Esophagus squamous epithelium (tissue), 5 donors: ENCODE data around the gene EN2. TPM values are rescaled to one million over a fixed set of nuclear protein-coding genes. Genes with fewer than 3 reads are reported as not detected.
A peak's percentile ranks its signal among the peaks of the same experiment; 100 is the strongest.

ENCODE experiments used
- DNase-seq: peaks from one replicate; lab custom pipeline; 2025; lab: John Stamatoyannopoulos, UW
- H3K27ac ChIP-seq, 4 donors: fragments of 200-600 bp; sonication (generic); one replicate each; pipeline ENCODE4 v1.5.1; 2016 to 2019; ENCODE audit warnings: mild to moderate bottlenecking in 1 of 4
- H3K27me3 ChIP-seq, 4 donors: fragments of 200-600 bp; sonication (generic); 1 replicate in 3 of 4; 2 replicates in 1 of 4; pipeline versions ENCODE4 v1.5.1 to v1.6.0; 2017 to 2021; ENCODE audit warnings: antibody characterized with exemption in 1 of 4
- H3K36me3 ChIP-seq, 3 donors: fragments of 200-600 bp; sonication (generic); one replicate each; pipeline ENCODE4 v1.5.1; 2016 to 2019
- H3K4me1 ChIP-seq, 3 donors: fragments of 200-600 bp; sonication (generic); one replicate each; pipeline ENCODE4 v1.5.1; 2017 to 2019
- H3K4me3 ChIP-seq, 4 donors: fragments of 200-600 bp; sonication (generic); 1 replicate in 3 of 4; 2 replicates in 1 of 4; pipeline ENCODE4 v1.5.1; 2016 to 2019; ENCODE audit warnings: mild to moderate bottlenecking in 2 of 4, moderate library complexity in 1 of 4
- H3K9me3 ChIP-seq, 3 donors: fragments of 200-600 bp; sonication (generic); one replicate each; pipeline ENCODE4 v1.5.1; 2016 to 2019
- CTCF ChIP-seq, 6 experiments: fragments of 450-650 bp in 4 of 6; fragments of 200-600 bp in 2 of 6; sonication (generic) in 2 of 6; IDR thresholded peaks; one replicate each; pipeline ENCODE4 v1.5.1; 2016 to 2019; ENCODE audit warnings: antibody characterized with exemption in 6 of 6, mild to moderate bottlenecking in 4 of 6, moderate library complexity in 4 of 6
- POLR2A ChIP-seq, 4 donors: fragments of 450-650 bp; IDR thresholded peaks; one replicate each; pipeline ENCODE4 v1.6.1; 2017; ENCODE audit warnings: antibody characterized with exemption in 4 of 4, mild to moderate bottlenecking in 4 of 4, moderate library complexity in 3 of 4
- WGBS, 2 donors: methylation state at CpG; one replicate each; pipeline ENCODE4 v1.1.5; 2018; 5-methylcytosine and 5-hydroxymethylcytosine counted together
- intact Hi-C: fragments of 100-400 bp; cut with DNase I; formaldehyde crosslinking; loops from one replicate; pipeline ENCODE4 v1.15.0; 2022
- total RNA-seq, 4 donors: library from RNA; depleted of rRNA; stranded (reverse); fragments of >200 nt; gene quantifications; one replicate each; pipeline ENCODE4 v1.1.0, GENCODE V29; 2016
- donor health status: DM: yes; HTN: yes; CAD: no.

EN2 gene
- total RNA-seq, 4 donors from 2014 or later = under 0.01 TPM; not detected in 3

GRCh38 chr7:155411718-155412415, 46.1 kb upstream of the EN2 start:
- H3K4me1 ChIP-seq = no peaks in the 10 kb centered on the region
- WGBS, 2 donors = 92 to 93% methylated on average over 8 to 14 of the region's 17 CpGs

GRCh38 chr7:155412416-155413253, 45.3 kb upstream of the EN2 start:
- Histone ChIP-seq H3K4me3 (no peak overlapping the region), H3K27me3 (peaks cover 0 to 54% (median 0%) of the 10 kb centered on the region in 4 donors), H3K9me3 (no peaks in the 10 kb centered on the region), H3K36me3 (no peaks in the 10 kb centered on the region), H3K27ac (no peak overlapping the region), H3K4me1 (no peaks in the 10 kb centered on the region)
- intact Hi-C loops = no loop called here
- 19 to 35% methylated on average over 5 to 20 of the region's 25 CpGs for WGBS, 2 donors
- TF ChIP-seq POLR2A (IDR thresholded peaks at IDR 0.05) = no peak
- peak in 5 of 6 experiments; percentile 25 to 55 (median 30) for TF ChIP-seq CTCF (IDR thresholded peaks at IDR 0.05)
- no peak for DNase-seq

More at GRCh38 chr7:155411718-155412415, 46.1 kb upstream of the EN2 start:
- peaks cover 0 to 46% (median 0%) of the 10 kb centered on the region in 4 donors for H3K27me3 ChIP-seq
- no peaks in the 10 kb centered on the region for H3K36me3 ChIP-seq
- TF ChIP-seq POLR2A (IDR thresholded peaks at IDR 0.05) = no peak
- no peak for TF ChIP-seq CTCF (IDR thresholded peaks at IDR 0.05)
- no peak overlapping the region for H3K4me3 ChIP-seq
- intact Hi-C loops = no loop called here
- no peak overlapping the region for H3K27ac ChIP-seq
- no peaks in the 10 kb centered on the region for H3K9me3 ChIP-seq
- DNase-seq = no peak

GRCh38 chr7:155414547-155415492, 43.1 kb upstream of the EN2 start:
- Histone ChIP-seq H3K4me3 (no peak overlapping the region), H3K27ac (no peak overlapping the region), H3K36me3 (no peaks in the 10 kb centered on the region), H3K4me1 (no peaks in the 10 kb centered on the region), H3K27me3 (peaks cover 0 to 63% (median 0%) of the 10 kb centered on the region in 4 donors), H3K9me3 (no peaks in the 10 kb centered on the region)
- DNase-seq = no peak
- TF ChIP-seq CTCF (IDR thresholded peaks at IDR 0.05) = no peak
- TF ChIP-seq POLR2A (IDR thresholded peaks at IDR 0.05) = no peak
- intact Hi-C loops = no loop called here
- 79 to 85% methylated on average over 22 to 23 of the region's 24 CpGs for WGBS, 2 donors

GRCh38 chr7:155416646-155417380, 41.1 kb upstream of the EN2 start:
- H3K36me3 ChIP-seq = no peaks in the 10 kb centered on the region
- H3K27ac ChIP-seq = no peak overlapping the region
- no peak for TF ChIP-seq POLR2A (IDR thresholded peaks at IDR 0.05)
- no peak for TF ChIP-seq CTCF (IDR thresholded peaks at IDR 0.05)
- intact Hi-C loops = no loop called here
- H3K9me3 ChIP-seq = no peaks in the 10 kb centered on the region
- no peak for DNase-seq
- H3K27me3 ChIP-seq = peaks cover 0 to 65% (median 0%) of the 10 kb centered on the region in 4 donors
- no peak overlapping the region for H3K4me3 ChIP-seq
- H3K4me1 ChIP-seq = no peaks in the 10 kb centered on the region
- 80 to 81% methylated on average over 14 to 17 of the region's 17 CpGs for WGBS, 2 donors
